CD8-positive, alpha-beta memory T cell (primary cell): ENCODE measurements around the gene MAPKAPK3. TPM values are rescaled to one million over a fixed set of nuclear protein-coding genes. Genes with fewer than 3 reads are reported as not detected.

Experiments
- CTCF ChIA-PET: fragments of 350-600 bp; sonication (Branson Sonifier 250); formaldehyde crosslinking; loops from one replicate; lab custom pipeline; 2021; ENCODE audit warnings: antibody characterized with exemption; lab: Charles Lee
- POLR2A ChIA-PET: fragments of 350-600 bp; sonication (Branson Sonifier 250); formaldehyde crosslinking; loops from one replicate; lab custom pipeline; 2021; ENCODE audit warnings: antibody characterized with exemption; lab: Charles Lee
- DNase-seq, 5 donors: peaks; one replicate each; pipeline versions ENCODE4 v3.0.0 to v3.0.0-alpha.2; 2020 to 2022; ENCODE audit warnings: mixed read lengths in 1 of 5
- H3K27ac ChIP-seq: one replicate; pipeline ENCODE4 v1.7.0; 2013; ENCODE audit warnings: low read depth, mild to moderate bottlenecking, low read length, moderate library complexity
- H3K27me3 ChIP-seq: 2 replicates; pipeline ENCODE4 v1.7.0; 2013; ENCODE audit warnings: low read length, mild to moderate bottlenecking; ENCODE audit not compliant: insufficient read depth, poor library complexity, severe bottlenecking
- H3K36me3 ChIP-seq: 2 replicates; pipeline ENCODE4 v1.7.0; 2013; ENCODE audit warnings: mild to moderate bottlenecking, low read length, moderate library complexity; ENCODE audit not compliant: insufficient read depth
- H3K4me1 ChIP-seq: 2 replicates; pipeline ENCODE4 v1.7.0; 2013; ENCODE audit warnings: mild to moderate bottlenecking, low read length, moderate library complexity; ENCODE audit not compliant: insufficient read depth
- H3K4me3 ChIP-seq: 2 replicates; pipeline ENCODE4 v1.7.0; 2013; ENCODE audit warnings: mild to moderate bottlenecking, low read length
- H3K9me3 ChIP-seq: 2 replicates; pipeline ENCODE4 v1.7.0; 2013; ENCODE audit warnings: mild to moderate bottlenecking, low read length
- H3K27ac Mint-ChIP-seq, 8 donors: one replicate each; pipeline ENCODE4 v1.8.0; 2020 to 2021; ENCODE audit warnings: mixed read lengths in 8 of 8, mild to moderate bottlenecking in 6 of 8, inconsistent platforms in 3 of 8, moderate library complexity in 3 of 8
- H3K27me3 Mint-ChIP-seq, 2 donors: one replicate each; pipeline ENCODE4 v1.8.0; 2020 to 2021; ENCODE audit warnings: mixed read lengths in 2 of 2, mild to moderate bottlenecking in 1 of 2, moderate library complexity in 1 of 2
- H3K36me3 Mint-ChIP-seq, 3 donors: one replicate each; pipeline ENCODE4 v1.8.0; 2020 to 2021; ENCODE audit warnings: mixed read lengths in 3 of 3, inconsistent platforms in 1 of 3, mild to moderate bottlenecking in 1 of 3
- H3K4me1 Mint-ChIP-seq, 3 donors: one replicate each; pipeline ENCODE4 v1.8.0; 2020 to 2021; ENCODE audit warnings: mixed read lengths in 3 of 3, inconsistent platforms in 1 of 3, mild to moderate bottlenecking in 1 of 3
- H3K4me3 Mint-ChIP-seq, 7 donors: one replicate each; pipeline ENCODE4 v1.8.0; 2020 to 2021; ENCODE audit warnings: mixed read lengths in 7 of 7, mild to moderate bottlenecking in 6 of 7, moderate library complexity in 4 of 7, inconsistent platforms in 2 of 7
- H3K9me3 Mint-ChIP-seq, 5 donors: one replicate each; pipeline ENCODE4 v1.8.0; 2020 to 2022; ENCODE audit warnings: mixed read lengths in 5 of 5, mild to moderate bottlenecking in 3 of 5, moderate library complexity in 2 of 5, inconsistent platforms in 1 of 5
- polyA plus RNA-seq: library from polyadenylated mRNA; unstranded; fragments of 300-500 nt; fragmentation: Illumina TruSeq; gene quantifications from one replicate; pipeline ENCODE4 v1.2.3, GENCODE V29; 2021
- total RNA-seq, 2 experiments: library from RNA; stranded (reverse); gene quantifications; one replicate each; pipeline ENCODE4 v1.2.3, GENCODE V29; 2021

MAPKAPK3 gene
- total RNA-seq (100 to 1,000 TPM; 153 to 156 TPM), polyA plus RNA-seq (57.0 TPM)

GRCh38 chr3:50617096-50617791 lies at the start of gene MAPKAPK3:
TSS of gene MAPKAPK3 (plus strand) at chr3:50617151. CDS start at chr3:50617566, 415 bp downstream.
- CTCF ChIA-PET: interaction anchor here (1.0 to 21.6 kb wide), 19 partner anchors 9 to 1065 kb away, joined by 3 to 724 read pairs (median 10); partner anchors contain the start of genes C3orf18, CYB561D2, HEMK1 and MANF
- peak in 2 of 5 donors; percentile 31 to 69 for DNase-seq
- H3K4me3 Mint-ChIP-seq: peak within 1 kb of the TSS; percentile 83 to 98 (median 92)

GRCh38 chr3:50567386-50568167 lies 49.4 kb upstream of the MAPKAPK3 start, which contains the start of gene C3orf18:
TSS of gene C3orf18 (minus strand) at chr3:50567747. CDS start at chr3:50565699, 2,048 bp downstream.
- peak within 1 kb of the TSS; percentile 91 to 99 (median 96) for H3K27ac Mint-ChIP-seq
- H3K4me1 ChIP-seq: peaks cover 52% of the 10 kb centered on the region
- CTCF ChIA-PET: interaction anchor here (1.1 to 18.9 kb wide), 5 partner anchors 22 to 220 kb away, joined by 3 to 724 read pairs (median 5); partner anchors contain the start of genes CISH and MAPKAPK3

More at GRCh38 chr3:50617096-50617791, at the start of gene MAPKAPK3:
- H3K27me3 Mint-ChIP-seq: no peaks in the 10 kb centered on the region
- Histone ChIP-seq H3K27me3 (no peaks in the 10 kb centered on the region), H3K4me1 (peaks cover 74% of the 10 kb centered on the region), H3K36me3 (peaks cover 2% of the 10 kb centered on the region), H3K4me3 (peak within 1 kb of the TSS; percentile 88), H3K9me3 (no peaks in the 10 kb centered on the region), H3K27ac (peak within 1 kb of the TSS; percentile 83)
- peaks cover 62 to 75% (median 71%) of the 10 kb centered on the region in 3 donors for H3K4me1 Mint-ChIP-seq
- peaks cover 0 to 18% (median 1%) of the 10 kb centered on the region in 3 donors for H3K36me3 Mint-ChIP-seq
- peak within 1 kb of the TSS; percentile 90 to 98 (median 96) for H3K27ac Mint-ChIP-seq
- POLR2A ChIA-PET: interaction anchor here (0.8 to 3.8 kb wide), 4 partner anchors 36 to 882 kb away, joined by 3 to 57 read pairs (median 10); partner anchors contain the start of genes C3orf18, DCAF1, HEMK1 and MANF
- no peaks in the 10 kb centered on the region for H3K9me3 Mint-ChIP-seq

GRCh38 chr3:50568947-50569749 lies 47.8 kb upstream of the MAPKAPK3 start, which contains the start of gene HEMK1:
TSS of gene HEMK1 (plus strand) at chr3:50569522. CDS start at chr3:50571105, 1,583 bp downstream.
- Mint-ChIP-seq H3K9me3 (no peaks in the 10 kb centered on the region), H3K4me1 (peaks cover 54 to 85% (median 58%) of the 10 kb centered on the region in 3 donors)
- CTCF ChIA-PET: interaction anchor here (0.9 to 18.9 kb wide), 16 partner anchors 12 to 1414 kb away, joined by 3 to 724 read pairs (median 4); partner anchors contain the start of genes CISH, MAPKAPK3 and RASSF1

More at GRCh38 chr3:50567386-50568167, 49.4 kb upstream of the MAPKAPK3 start, which contains the start of gene C3orf18:
- no peaks in the 10 kb centered on the region for H3K36me3 ChIP-seq
- no peaks in the 10 kb centered on the region for H3K9me3 ChIP-seq
- H3K4me3 Mint-ChIP-seq: peak within 1 kb of the TSS; percentile 90 to 97 (median 94)
- H3K4me1 Mint-ChIP-seq: peaks cover 38 to 69% (median 42%) of the 10 kb centered on the region in 3 donors
- POLR2A ChIA-PET: interaction anchor here (0.5 to 6.1 kb wide), 14 partner anchors 19 to 1120 kb away, joined by 3 to 57 read pairs (median 4); partner anchors contain the start of genes CISH, CYB561D2, GNAI2 and IFRD2
- H3K27me3 ChIP-seq: no peaks in the 10 kb centered on the region
- no peaks in the 10 kb centered on the region for H3K9me3 Mint-ChIP-seq
- peaks cover 0 to 3% of the 10 kb centered on the region in 2 donors for H3K27me3 Mint-ChIP-seq
- peak within 1 kb of the TSS; percentile 57 for H3K4me3 ChIP-seq
- peak within 1 kb of the TSS; percentile 82 for H3K27ac ChIP-seq
- H3K36me3 Mint-ChIP-seq: peaks cover 0 to 22% (median 2%) of the 10 kb centered on the region in 3 donors
- peak; percentile 91 to 95 (median 92) for DNase-seq

GRCh38 chr3:50570508-50571279 lies 46.3 kb upstream of the MAPKAPK3 start:
- peak overlapping the region; percentile 90 to 97 (median 95) for H3K4me3 Mint-ChIP-seq
- ChIA-PET POLR2A (interaction anchor here (1.0 to 6.1 kb wide), 6 partner anchors 13 to 46 kb away, joined by 3 to 57 read pairs (median 26); partner anchors contain the start of genes CISH and MAPKAPK3), CTCF (interaction anchor here (1.2 to 18.9 kb wide), 9 partner anchors 10 to 1112 kb away, joined by 3 to 724 read pairs (median 7); partner anchors contain the start of genes CISH and MAPKAPK3)
- Histone ChIP-seq H3K4me1 (peaks cover 83% of the 10 kb centered on the region), H3K4me3 (peak overlapping the region; percentile 92), H3K9me3 (no peaks in the 10 kb centered on the region), H3K27ac (no peak overlapping the region), H3K27me3 (no peaks in the 10 kb centered on the region), H3K36me3 (no peaks in the 10 kb centered on the region)
- peaks cover 0 to 16% (median 0%) of the 10 kb centered on the region in 3 donors for H3K36me3 Mint-ChIP-seq
- H3K27ac Mint-ChIP-seq: peak overlapping the region; percentile 91 to 98 (median 96)
- no peak for DNase-seq
- peaks cover 64 to 91% (median 73%) of the 10 kb centered on the region in 3 donors for H3K4me1 Mint-ChIP-seq
- H3K9me3 Mint-ChIP-seq: no peaks in the 10 kb centered on the region
- H3K27me3 Mint-ChIP-seq: peaks cover 0 to 2% of the 10 kb centered on the region in 2 donors

More at GRCh38 chr3:50568947-50569749, 47.8 kb upstream of the MAPKAPK3 start, which contains the start of gene HEMK1:
- Histone ChIP-seq H3K27ac (peak within 1 kb of the TSS; percentile 82), H3K36me3 (no peaks in the 10 kb centered on the region), H3K4me1 (peaks cover 67% of the 10 kb centered on the region), H3K9me3 (no peaks in the 10 kb centered on the region), H3K4me3 (peak within 1 kb of the TSS; percentile 92), H3K27me3 (no peaks in the 10 kb centered on the region)
- POLR2A ChIA-PET: interaction anchor here (0.6 to 6.1 kb wide), 18 partner anchors 14 to 1672 kb away, joined by 3 to 57 read pairs (median 7); partner anchors contain the start of genes CISH, DCAF1, MANF and MAPKAPK3
- Mint-ChIP-seq H3K36me3 (peaks cover 0 to 22% (median 2%) of the 10 kb centered on the region in 3 donors), H3K27me3 (peaks cover 0 to 4% of the 10 kb centered on the region in 2 donors), H3K4me3 (peak within 1 kb of the TSS; percentile 90 to 97 (median 95)), H3K27ac (peak within 1 kb of the TSS; percentile 91 to 98 (median 96))
- DNase-seq: peak; percentile 92 to 95 (median 92)

- H3K27me3 Mint-ChIP-seq: peaks cover 0 to 2% of the 10 kb centered on the region in 2 donors
- Histone ChIP-seq H3K4me1 (peaks cover 90% of the 10 kb centered on the region), H3K4me3 (no peak overlapping the region), H3K36me3 (no peaks in the 10 kb centered on the region), H3K27ac (no peak overlapping the region), H3K27me3 (no peaks in the 10 kb centered on the region), H3K9me3 (no peaks in the 10 kb centered on the region)
- H3K4me1 Mint-ChIP-seq: peaks cover 66 to 91% (median 79%) of the 10 kb centered on the region in 3 donors
- CTCF ChIA-PET: interaction anchor here (1.3 to 18.9 kb wide), 6 partner anchors 10 to 81 kb away, joined by 3 to 724 read pairs (median 22); partner anchors contain the start of genes CISH and MAPKAPK3
- DNase-seq: no peak
- no peaks in the 10 kb centered on the region for H3K9me3 Mint-ChIP-seq
- POLR2A ChIA-PET: interaction anchor here (2.4 to 6.1 kb wide), 5 partner anchors 19 to 46 kb away, joined by 18 to 57 read pairs (median 24); partner anchors contain the start of genes CISH and MAPKAPK3
- H3K4me3 Mint-ChIP-seq: peak overlapping the region in 2 of 7 donors; percentile 25 to 90
- peak overlapping the region in 6 of 8 donors; percentile 43 to 95 (median 92) for H3K27ac Mint-ChIP-seq
- H3K36me3 Mint-ChIP-seq: peaks cover 0 to 19% (median 0%) of the 10 kb centered on the region in 3 donors
These were observed 45.5 kb upstream of the MAPKAPK3 start for GRCh38 chr3:50571486-50571885.

GRCh38 chr3:50572158-50572557 lies 44.8 kb upstream of the MAPKAPK3 start:
- POLR2A ChIA-PET: interaction anchor here (1.5 to 6.1 kb wide), 5 partner anchors 13 to 45 kb away, joined by 3 to 57 read pairs (median 18); partner anchors contain the start of genes CISH and MAPKAPK3
- Histone ChIP-seq H3K4me3 (peak overlapping the region; percentile 54), H3K9me3 (no peaks in the 10 kb centered on the region), H3K36me3 (no peaks in the 10 kb centered on the region), H3K27me3 (no peaks in the 10 kb centered on the region), H3K4me1 (peaks cover 90% of the 10 kb centered on the region), H3K27ac (peak overlapping the region; percentile 6)
- H3K9me3 Mint-ChIP-seq: no peaks in the 10 kb centered on the region
- H3K27ac Mint-ChIP-seq: peak overlapping the region; percentile 89 to 98 (median 95)
- H3K36me3 Mint-ChIP-seq: peaks cover 0 to 19% (median 0%) of the 10 kb centered on the region in 3 donors
- peak; percentile 69 to 84 (median 75) for DNase-seq
- peaks cover 67 to 90% (median 77%) of the 10 kb centered on the region in 3 donors for H3K4me1 Mint-ChIP-seq
- peak overlapping the region; percentile 61 to 85 (median 74) for H3K4me3 Mint-ChIP-seq
- peaks cover 0 to 2% of the 10 kb centered on the region in 2 donors for H3K27me3 Mint-ChIP-seq
- CTCF ChIA-PET: interaction anchor here (1.1 to 18.9 kb wide), 7 partner anchors 10 to 81 kb away, joined by 3 to 724 read pairs (median 21); partner anchors contain the start of genes CISH and MAPKAPK3
